ENCODE results near the gene DDA1. TPM values are rescaled to one million over a fixed set of nuclear protein-coding genes. Genes with fewer than 3 reads are reported as not detected.

Gene DDA1
- total and polyA plus RNA-seq, 2 of the 13 experiments (the other 11 are each of a cell fraction or from before 2014, with no cell fraction given), result 24.5 to 26.0 TPM

DNA sequence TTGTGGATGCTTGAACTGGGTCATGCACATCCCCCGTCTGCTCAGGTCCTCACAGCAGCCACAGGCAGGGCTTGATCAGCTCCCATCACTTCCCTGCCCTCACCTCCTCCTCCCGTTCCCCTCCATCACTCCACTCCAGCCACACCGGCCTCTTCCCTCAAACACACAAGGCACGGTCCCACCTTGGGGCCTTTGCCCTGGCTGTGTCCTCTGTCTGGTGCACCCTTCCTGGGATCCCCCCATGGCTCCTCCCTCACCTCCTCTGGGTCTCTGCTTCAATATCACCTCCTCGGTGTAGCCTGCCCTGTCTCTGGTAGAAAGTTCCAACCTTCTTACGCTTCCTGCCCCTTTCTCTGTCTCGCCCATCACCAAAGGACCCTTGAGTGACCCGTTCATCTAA, 44.0 kb downstream of the DDA1 start:
- Histone ChIP-seq H3K27me3 (ENCODE audit: control insufficient read depth in 1 of 2, insufficient read depth in 2 of 2, low read length in 2 of 2) (peaks cover 3 to 28% of the 10 kb centered on the region in 2 experiments; a peak in 4 of 5 replicates), H3K36me3 (replicated peaks in 1 of 2; ENCODE audit: control insufficient read depth in 1 of 2, insufficient read depth in 2 of 2, low read length in 2 of 2) (no peaks in the 10 kb centered on the region), H4K20me1 (ENCODE audit: insufficient read depth, low read length) (no peaks in the 10 kb centered on the region), H3K4me2 (ENCODE audit: low read depth, low read length) (no peak overlapping the region), H3K27ac (ENCODE audit: extremely low read length, insufficient read depth, low read length) (no peak overlapping the region), H3K4me3 (replicated peaks in 1 of 3; ENCODE audit: insufficient read depth in 1 of 3, low read depth in 2 of 3, low read length in 3 of 3) (no peak overlapping the region), H3K9me3 (ENCODE audit: low read length) (no peaks in the 10 kb centered on the region), H3K4me1 (ENCODE audit: insufficient read depth, low read length) (peaks cover 24% of the 10 kb centered on the region), H2AFZ (ENCODE audit: low read length) (no peak overlapping the region), H3K9ac (ENCODE audit: insufficient read depth, low read depth, low read length) (no peak overlapping the region), H3K79me2 (ENCODE audit: insufficient read depth, low read length) (no peaks in the 10 kb centered on the region)
- FAIRE-seq, result no peak
- no TSS peak for BruUV-seq (replicated peaks)
- 31% methylated on average over 8 of the region's 8 CpGs for WGBS (ENCODE audit: low lambda C conversion rate)
- CTCF ChIA-PET (ENCODE audit: low intra/inter-chr PET ratio, low total read pairs), result no interaction called here
- TF ChIP-seq ZKSCAN5 (CRISPR knock-in tag; IDR thresholded peaks at IDR 0.05) (peak; percentile 91), ZSCAN22 (CRISPR knock-in tag; IDR thresholded peaks at IDR 0.05) (no peak)
- ATAC-seq, result peak; percentile 34; the same call in 2 of the 3 replicates
- no peak for DNase-seq (ENCODE audit: low spot score)
- intact Hi-C loops (cut with micrococcal nuclease; ENCODE audit: unreplicated experiment), result no loop called here
- in situ Hi-C loops (cut with HindIII; ENCODE audit: extremely low pct_ligation_motif_present, low pct_unique_long_range_greater_than_20kb), result no loop called here
- POLR2A ChIA-PET, result no interaction called here

DNA sequence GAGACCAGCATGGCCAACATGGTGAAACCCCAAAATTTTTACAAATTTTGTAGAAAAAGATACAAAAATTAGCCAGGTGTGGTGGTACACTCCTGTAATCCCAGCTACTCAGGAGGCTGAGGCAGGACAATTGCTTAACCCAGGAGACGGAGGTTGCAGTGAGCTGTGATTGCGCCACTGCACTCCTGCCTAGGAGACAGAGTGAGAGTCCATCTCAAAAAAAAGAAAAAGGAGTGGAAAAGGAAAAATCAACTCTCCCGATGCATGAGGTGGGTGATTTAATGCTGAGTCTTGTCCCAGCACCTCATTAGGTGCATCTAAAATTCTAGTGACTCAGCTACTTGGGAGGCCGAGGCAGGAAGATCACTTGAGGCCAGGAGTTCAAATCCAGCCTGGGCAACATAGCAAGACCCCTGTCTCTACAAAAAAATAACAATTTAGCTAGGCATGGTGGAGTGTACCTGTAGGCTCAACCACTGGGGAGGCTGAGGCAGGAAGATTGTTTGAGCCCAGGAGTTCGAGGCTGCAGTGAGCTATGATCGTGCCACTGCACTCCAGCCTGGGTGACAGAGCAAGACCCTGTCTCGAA, 47.8 kb downstream of the DDA1 start:
- H3K27ac ChIP-seq (ENCODE audit: extremely low read length, insufficient read depth, low read length), result no peak overlapping the region
- H3K9me3 ChIP-seq (ENCODE audit: low read length), result no peaks in the 10 kb centered on the region
- no peak for TF ChIP-seq ZNF326 (CRISPR knock-in tag; IDR thresholded peaks at IDR 0.05; ENCODE audit: borderline replicate concordance)
- TF ChIP-seq, protein P1, sequence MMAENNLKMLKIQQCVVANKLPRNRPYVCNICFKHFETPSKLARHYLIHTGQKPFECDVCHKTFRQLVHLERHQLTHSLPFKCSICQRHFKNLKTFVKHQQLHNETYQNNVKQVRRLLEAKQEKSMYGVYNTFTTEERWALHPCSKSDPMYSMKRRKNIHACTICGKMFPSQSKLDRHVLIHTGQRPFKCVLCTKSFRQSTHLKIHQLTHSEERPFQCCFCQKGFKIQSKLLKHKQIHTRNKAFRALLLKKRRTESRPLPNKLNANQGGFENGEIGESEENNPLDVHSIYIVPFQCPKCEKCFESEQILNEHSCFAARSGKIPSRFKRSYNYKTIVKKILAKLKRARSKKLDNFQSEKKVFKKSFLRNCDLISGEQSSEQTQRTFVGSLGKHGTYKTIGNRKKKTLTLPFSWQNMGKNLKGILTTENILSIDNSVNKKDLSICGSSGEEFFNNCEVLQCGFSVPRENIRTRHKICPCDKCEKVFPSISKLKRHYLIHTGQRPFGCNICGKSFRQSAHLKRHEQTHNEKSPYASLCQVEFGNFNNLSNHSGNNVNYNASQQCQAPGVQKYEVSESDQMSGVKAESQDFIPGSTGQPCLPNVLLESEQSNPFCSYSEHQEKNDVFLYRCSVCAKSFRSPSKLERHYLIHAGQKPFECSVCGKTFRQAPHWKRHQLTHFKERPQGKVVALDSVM (CRISPR knock-in tag; IDR thresholded peaks at IDR 0.05), result 0 out of 2 replicates have a peak, but pooled peaks have one; percentile 36
- no peak for TF ChIP-seq ZNF747 (CRISPR knock-in tag; IDR thresholded peaks at IDR 0.05; ENCODE audit: borderline replicate concordance)
- peak; percentile 69; the same call in 1 of the 2 replicates for TF ChIP-seq CEBPB (IDR thresholded peaks at IDR 0.05; ENCODE audit: borderline replicate concordance, low read depth, low read length)
- peak; percentile 6; the same call in 1 of the 2 replicates for TF ChIP-seq ZMYM3 (CRISPR knock-in tag; IDR thresholded peaks at IDR 0.05)
- TF ChIP-seq TBX2 (CRISPR knock-in tag; IDR thresholded peaks at IDR 0.05; ENCODE audit: borderline replicate concordance), result no peak
- no peak for TF ChIP-seq ZFP1 (CRISPR knock-in tag; IDR thresholded peaks at IDR 0.05)
- TF ChIP-seq ZNF121 (CRISPR knock-in tag; IDR thresholded peaks at IDR 0.05), result peak; percentile 82
- TF ChIP-seq CEBPG (CRISPR knock-in tag; IDR thresholded peaks at IDR 0.05), result peak; percentile 64
- TF ChIP-seq JDP2 (CRISPR knock-in tag; IDR thresholded peaks at IDR 0.05; ENCODE audit: borderline replicate concordance), result no peak
- no peak for TF ChIP-seq RFX5 (IDR thresholded peaks at IDR 0.05; ENCODE audit: low read depth, low read length)
- ChIA-PET POLR2A (no interaction called here), CTCF (ENCODE audit: low intra/inter-chr PET ratio, low total read pairs) (no interaction called here)
- H3K4me1 ChIP-seq (ENCODE audit: insufficient read depth, low read length), result peaks cover 24% of the 10 kb centered on the region
- H3K27me3 ChIP-seq (ENCODE audit: control insufficient read depth in 1 of 2, insufficient read depth in 2 of 2, low read length in 2 of 2), result peaks cover 3 to 13% of the 10 kb centered on the region in 2 experiments; a peak in 3 of 5 replicates
- FAIRE-seq, result no peak
- no peak overlapping the region for H3K9ac ChIP-seq (ENCODE audit: insufficient read depth, low read depth, low read length)
- peak overlapping the region; percentile 53; the same call in 1 of the 2 replicates for H3K4me2 ChIP-seq (ENCODE audit: low read depth, low read length)
- H3K36me3 ChIP-seq (replicated peaks in 1 of 2; ENCODE audit: control insufficient read depth in 1 of 2, insufficient read depth in 2 of 2, low read length in 2 of 2), result no peaks in the 10 kb centered on the region
- in situ Hi-C loops (cut with HindIII; ENCODE audit: extremely low pct_ligation_motif_present, low pct_unique_long_range_greater_than_20kb), result no loop called here
- H4K20me1 ChIP-seq (ENCODE audit: insufficient read depth, low read length), result no peaks in the 10 kb centered on the region
- intact Hi-C loops (cut with micrococcal nuclease; ENCODE audit: unreplicated experiment), result no loop called here
- ATAC-seq, result no peak
- H2AFZ ChIP-seq (ENCODE audit: low read length), result no peak overlapping the region
- H3K79me2 ChIP-seq (ENCODE audit: insufficient read depth, low read length), result no peaks in the 10 kb centered on the region
- DNase-seq (ENCODE audit: low spot score), result no peak
- BruUV-seq (replicated peaks), result no TSS peak
- 22% methylated on average over 7 of the region's 7 CpGs for WGBS (ENCODE audit: low lambda C conversion rate)
- H3K4me3 ChIP-seq (replicated peaks in 1 of 3; ENCODE audit: insufficient read depth in 1 of 3, low read depth in 2 of 3, low read length in 3 of 3), result no peak overlapping the region
